GM23338 (cell line): ENCODE data around the gene BSND.

Experiments used
- EZH2 ChIP-seq: fragments of 200-600 bp; sonication (generic); IDR thresholded peaks from one replicate; pipeline ENCODE4 v1.8.0; 2017; ENCODE audit warnings: antibody characterized with exemption, mild to moderate bottlenecking, low read depth; ENCODE audit not compliant: unreplicated experiment
- EZH2phosphoT487 ChIP-seq: fragments of 200-600 bp; sonication (generic); IDR thresholded peaks from one replicate; pipeline ENCODE4 v1.8.1; 2018; ENCODE audit warnings: antibody characterized with exemption; ENCODE audit not compliant: unreplicated experiment
- JUNB ChIP-seq: IDR thresholded peaks from one replicate; pipeline ENCODE4 v1.6.1; 2016; ENCODE audit warnings: antibody characterized with exemption; ENCODE audit not compliant: unreplicated experiment
- NANOG ChIP-seq: IDR thresholded peaks from 2 replicates; pipeline ENCODE4 v1.6.1; 2016; ENCODE audit warnings: antibody characterized with exemption, borderline replicate concordance
- POLR2AphosphoS5 ChIP-seq: IDR thresholded peaks from 2 replicates; pipeline ENCODE4 v1.6.1; 2016; ENCODE audit warnings: antibody characterized with exemption, low read depth
- ZNF331 ChIP-seq: fragments of 250-450 bp; sonication (Bioruptor Pico); IDR thresholded peaks from 2 replicates; pipeline ENCODE4 v1.5.0; 2020; ENCODE audit warnings: low read depth, mild to moderate bottlenecking, moderate library complexity
- TF ChIP-seq, protein P1 (sequence below), 2 experiments: fragments of 200-600 bp in 1 of 2; sonication (generic) in 1 of 2; conservative IDR thresholded peaks; 2 replicates each; pipeline versions ENCODE4 v1.5.1 to v1.6.1; 2016 to 2017; ENCODE audit warnings: antibody characterized with exemption in 2 of 2, low read depth in 2 of 2, mild to moderate bottlenecking in 2 of 2, moderate library complexity in 1 of 2
- TF ChIP-seq, protein P2 (sequence below): IDR thresholded peaks from one replicate; pipeline ENCODE4 v1.6.1; 2018; ENCODE audit warnings: antibody characterized with exemption; ENCODE audit not compliant: unreplicated experiment

DNA sequence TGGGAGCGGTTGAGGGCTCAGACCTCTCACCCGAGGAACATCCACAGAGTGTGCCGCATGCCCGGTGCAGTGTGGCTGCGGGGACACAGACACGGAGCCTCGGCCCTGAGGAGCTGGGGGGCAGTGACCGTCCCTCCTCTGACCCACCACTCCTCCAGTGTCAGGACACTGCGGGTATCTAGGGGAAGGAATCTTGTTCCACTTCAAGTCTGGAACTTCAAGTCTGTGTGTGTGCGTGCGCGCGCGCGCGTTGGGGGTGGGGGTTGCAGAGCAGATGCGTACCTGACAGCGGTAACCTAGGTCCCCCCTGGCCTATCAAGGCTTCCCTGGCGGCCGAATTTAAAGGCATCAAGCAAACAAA is 57.9 kb downstream of the BSND start:
- TF ChIP-seq JUNB (no peak), EZH2 (no peak), NANOG (no peak), POLR2AphosphoS5 (no peak), ZNF331 (CRISPR knock-in tag) (no peak), EZH2phosphoT487 (no peak)
- TF ChIP-seq, protein P1, sequence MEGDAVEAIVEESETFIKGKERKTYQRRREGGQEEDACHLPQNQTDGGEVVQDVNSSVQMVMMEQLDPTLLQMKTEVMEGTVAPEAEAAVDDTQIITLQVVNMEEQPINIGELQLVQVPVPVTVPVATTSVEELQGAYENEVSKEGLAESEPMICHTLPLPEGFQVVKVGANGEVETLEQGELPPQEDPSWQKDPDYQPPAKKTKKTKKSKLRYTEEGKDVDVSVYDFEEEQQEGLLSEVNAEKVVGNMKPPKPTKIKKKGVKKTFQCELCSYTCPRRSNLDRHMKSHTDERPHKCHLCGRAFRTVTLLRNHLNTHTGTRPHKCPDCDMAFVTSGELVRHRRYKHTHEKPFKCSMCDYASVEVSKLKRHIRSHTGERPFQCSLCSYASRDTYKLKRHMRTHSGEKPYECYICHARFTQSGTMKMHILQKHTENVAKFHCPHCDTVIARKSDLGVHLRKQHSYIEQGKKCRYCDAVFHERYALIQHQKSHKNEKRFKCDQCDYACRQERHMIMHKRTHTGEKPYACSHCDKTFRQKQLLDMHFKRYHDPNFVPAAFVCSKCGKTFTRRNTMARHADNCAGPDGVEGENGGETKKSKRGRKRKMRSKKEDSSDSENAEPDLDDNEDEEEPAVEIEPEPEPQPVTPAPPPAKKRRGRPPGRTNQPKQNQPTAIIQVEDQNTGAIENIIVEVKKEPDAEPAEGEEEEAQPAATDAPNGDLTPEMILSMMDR (conservative IDR thresholded peaks at IDR 0.05; ENCODE audit: low read depth in 2 of 2) = no peak
- TF ChIP-seq, protein P2, sequence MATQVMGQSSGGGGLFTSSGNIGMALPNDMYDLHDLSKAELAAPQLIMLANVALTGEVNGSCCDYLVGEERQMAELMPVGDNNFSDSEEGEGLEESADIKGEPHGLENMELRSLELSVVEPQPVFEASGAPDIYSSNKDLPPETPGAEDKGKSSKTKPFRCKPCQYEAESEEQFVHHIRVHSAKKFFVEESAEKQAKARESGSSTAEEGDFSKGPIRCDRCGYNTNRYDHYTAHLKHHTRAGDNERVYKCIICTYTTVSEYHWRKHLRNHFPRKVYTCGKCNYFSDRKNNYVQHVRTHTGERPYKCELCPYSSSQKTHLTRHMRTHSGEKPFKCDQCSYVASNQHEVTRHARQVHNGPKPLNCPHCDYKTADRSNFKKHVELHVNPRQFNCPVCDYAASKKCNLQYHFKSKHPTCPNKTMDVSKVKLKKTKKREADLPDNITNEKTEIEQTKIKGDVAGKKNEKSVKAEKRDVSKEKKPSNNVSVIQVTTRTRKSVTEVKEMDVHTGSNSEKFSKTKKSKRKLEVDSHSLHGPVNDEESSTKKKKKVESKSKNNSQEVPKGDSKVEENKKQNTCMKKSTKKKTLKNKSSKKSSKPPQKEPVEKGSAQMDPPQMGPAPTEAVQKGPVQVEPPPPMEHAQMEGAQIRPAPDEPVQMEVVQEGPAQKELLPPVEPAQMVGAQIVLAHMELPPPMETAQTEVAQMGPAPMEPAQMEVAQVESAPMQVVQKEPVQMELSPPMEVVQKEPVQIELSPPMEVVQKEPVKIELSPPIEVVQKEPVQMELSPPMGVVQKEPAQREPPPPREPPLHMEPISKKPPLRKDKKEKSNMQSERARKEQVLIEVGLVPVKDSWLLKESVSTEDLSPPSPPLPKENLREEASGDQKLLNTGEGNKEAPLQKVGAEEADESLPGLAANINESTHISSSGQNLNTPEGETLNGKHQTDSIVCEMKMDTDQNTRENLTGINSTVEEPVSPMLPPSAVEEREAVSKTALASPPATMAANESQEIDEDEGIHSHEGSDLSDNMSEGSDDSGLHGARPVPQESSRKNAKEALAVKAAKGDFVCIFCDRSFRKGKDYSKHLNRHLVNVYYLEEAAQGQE = no peak
